ENCODE measurements around the gene RNF13.
A peak's percentile ranks its signal among the peaks of the same experiment; 100 is the strongest.

The RNF13 gene

GRCh38 chr3:150000641-150001040, 187.6 kb downstream of the RNF13 start:
- no peak for DNase-seq

- peak; percentile 64 to 86 (median 85) for DNase-seq
Observed at GRCh38 chr3:150005243-150006112, 192.5 kb downstream of the RNF13 start.

- DNase-seq = peak; percentile 8 to 49 (median 38)
Observed at GRCh38 chr3:150006794-150007193, 193.8 kb downstream of the RNF13 start.

All from suppressor macrophage treated with lipopolysaccharide for 1 hour (primary cell).